ENCODE data around the gene MYH8. TPM values are rescaled to one million over a fixed set of nuclear protein-coding genes. Genes with fewer than 3 reads are reported as not detected.

MYH8 gene
- total and polyA plus RNA-seq, 2 experiments from 2014 or later, result not detected

DNA sequence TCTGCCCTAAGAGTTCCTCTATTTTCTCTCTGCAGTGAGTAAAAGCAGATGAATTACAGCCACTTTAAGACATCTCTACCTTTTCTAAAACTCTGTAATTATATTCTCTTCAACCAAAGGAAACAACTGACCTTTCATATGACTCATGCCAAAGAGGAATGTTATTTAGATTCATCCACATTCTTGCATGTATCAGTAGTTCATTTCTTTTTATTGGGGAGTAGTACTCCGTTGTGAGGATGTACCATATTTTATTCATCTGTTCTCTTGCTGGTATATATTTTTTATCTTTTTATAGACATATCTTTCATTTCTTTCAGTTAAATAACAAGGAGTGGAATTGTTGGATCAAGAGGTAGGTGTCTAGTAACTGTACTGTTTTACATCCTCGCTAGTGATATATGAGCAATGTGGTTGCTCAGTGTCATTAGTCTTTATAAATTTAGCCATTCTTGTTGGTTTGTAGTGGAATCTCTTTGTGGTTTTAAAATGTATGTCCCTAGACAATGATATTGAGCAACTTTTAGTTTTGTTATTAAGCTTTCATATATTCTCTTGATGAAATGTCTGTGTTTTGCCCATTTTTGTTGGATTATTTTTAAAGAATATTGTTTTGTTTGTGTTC is 7.8 kb upstream of the MYH8 start (continued):
- TF ChIP-seq, protein P1, sequence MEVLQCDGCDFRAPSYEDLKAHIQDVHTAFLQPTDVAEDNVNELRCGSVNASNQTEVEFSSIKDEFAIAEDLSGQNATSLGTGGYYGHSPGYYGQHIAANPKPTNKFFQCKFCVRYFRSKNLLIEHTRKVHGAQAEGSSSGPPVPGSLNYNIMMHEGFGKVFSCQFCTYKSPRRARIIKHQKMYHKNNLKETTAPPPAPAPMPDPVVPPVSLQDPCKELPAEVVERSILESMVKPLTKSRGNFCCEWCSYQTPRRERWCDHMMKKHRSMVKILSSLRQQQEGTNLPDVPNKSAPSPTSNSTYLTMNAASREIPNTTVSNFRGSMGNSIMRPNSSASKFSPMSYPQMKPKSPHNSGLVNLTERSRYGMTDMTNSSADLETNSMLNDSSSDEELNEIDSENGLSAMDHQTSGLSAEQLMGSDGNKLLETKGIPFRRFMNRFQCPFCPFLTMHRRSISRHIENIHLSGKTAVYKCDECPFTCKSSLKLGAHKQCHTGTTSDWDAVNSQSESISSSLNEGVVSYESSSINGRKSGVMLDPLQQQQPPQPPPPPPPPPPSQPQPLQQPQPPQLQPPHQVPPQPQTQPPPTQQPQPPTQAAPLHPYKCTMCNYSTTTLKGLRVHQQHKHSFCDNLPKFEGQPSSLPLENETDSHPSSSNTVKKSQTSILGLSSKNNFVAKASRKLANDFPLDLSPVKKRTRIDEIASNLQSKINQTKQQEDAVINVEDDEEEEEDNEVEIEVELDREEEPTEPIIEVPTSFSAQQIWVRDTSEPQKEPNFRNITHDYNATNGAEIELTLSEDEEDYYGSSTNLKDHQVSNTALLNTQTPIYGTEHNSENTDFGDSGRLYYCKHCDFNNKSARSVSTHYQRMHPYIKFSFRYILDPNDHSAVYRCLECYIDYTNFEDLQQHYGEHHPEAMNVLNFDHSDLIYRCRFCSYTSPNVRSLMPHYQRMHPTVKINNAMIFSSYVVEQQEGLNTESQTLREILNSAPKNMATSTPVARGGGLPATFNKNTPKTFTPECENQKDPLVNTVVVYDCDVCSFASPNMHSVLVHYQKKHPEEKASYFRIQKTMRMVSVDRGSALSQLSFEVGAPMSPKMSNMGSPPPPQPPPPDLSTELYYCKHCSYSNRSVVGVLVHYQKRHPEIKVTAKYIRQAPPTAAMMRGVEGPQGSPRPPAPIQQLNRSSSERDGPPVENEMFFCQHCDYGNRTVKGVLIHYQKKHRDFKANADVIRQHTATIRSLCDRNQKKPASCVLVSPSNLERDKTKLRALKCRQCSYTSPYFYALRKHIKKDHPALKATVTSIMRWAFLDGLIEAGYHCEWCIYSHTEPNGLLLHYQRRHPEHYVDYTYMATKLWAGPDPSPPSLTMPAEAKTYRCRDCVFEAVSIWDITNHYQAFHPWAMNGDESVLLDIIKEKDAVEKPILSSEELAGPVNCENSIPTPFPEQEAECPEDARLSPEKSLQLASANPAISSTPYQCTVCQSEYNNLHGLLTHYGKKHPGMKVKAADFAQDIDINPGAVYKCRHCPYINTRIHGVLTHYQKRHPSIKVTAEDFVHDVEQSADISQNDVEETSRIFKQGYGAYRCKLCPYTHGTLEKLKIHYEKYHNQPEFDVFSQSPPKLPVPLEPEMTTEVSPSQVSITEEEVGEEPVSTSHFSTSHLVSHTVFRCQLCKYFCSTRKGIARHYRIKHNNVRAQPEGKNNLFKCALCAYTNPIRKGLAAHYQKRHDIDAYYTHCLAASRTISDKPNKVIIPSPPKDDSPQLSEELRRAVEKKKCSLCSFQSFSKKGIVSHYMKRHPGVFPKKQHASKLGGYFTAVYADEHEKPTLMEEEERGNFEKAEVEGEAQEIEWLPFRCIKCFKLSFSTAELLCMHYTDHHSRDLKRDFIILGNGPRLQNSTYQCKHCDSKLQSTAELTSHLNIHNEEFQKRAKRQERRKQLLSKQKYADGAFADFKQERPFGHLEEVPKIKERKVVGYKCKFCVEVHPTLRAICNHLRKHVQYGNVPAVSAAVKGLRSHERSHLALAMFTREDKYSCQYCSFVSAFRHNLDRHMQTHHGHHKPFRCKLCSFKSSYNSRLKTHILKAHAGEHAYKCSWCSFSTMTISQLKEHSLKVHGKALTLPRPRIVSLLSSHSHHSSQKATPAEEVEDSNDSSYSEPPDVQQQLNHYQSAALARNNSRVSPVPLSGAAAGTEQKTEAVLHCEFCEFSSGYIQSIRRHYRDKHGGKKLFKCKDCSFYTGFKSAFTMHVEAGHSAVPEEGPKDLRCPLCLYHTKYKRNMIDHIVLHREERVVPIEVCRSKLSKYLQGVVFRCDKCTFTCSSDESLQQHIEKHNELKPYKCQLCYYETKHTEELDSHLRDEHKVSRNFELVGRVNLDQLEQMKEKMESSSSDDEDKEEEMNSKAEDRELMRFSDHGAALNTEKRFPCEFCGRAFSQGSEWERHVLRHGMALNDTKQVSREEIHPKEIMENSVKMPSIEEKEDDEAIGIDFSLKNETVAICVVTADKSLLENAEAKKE (CRISPR knock-in tag; IDR thresholded peaks at IDR 0.05), result no peak
- TF ChIP-seq CREB1 (CRISPR knock-in tag; IDR thresholded peaks at IDR 0.05; ENCODE audit: low read depth) (no peak), NANOG (IDR thresholded peaks at IDR 0.05; ENCODE audit: borderline replicate concordance) (no peak), EZH2 (IDR thresholded peaks at IDR 0.05; ENCODE audit: low read depth, unreplicated experiment) (no peak), ZNF331 (CRISPR knock-in tag; IDR thresholded peaks at IDR 0.05; ENCODE audit: low read depth) (no peak)

DNA sequence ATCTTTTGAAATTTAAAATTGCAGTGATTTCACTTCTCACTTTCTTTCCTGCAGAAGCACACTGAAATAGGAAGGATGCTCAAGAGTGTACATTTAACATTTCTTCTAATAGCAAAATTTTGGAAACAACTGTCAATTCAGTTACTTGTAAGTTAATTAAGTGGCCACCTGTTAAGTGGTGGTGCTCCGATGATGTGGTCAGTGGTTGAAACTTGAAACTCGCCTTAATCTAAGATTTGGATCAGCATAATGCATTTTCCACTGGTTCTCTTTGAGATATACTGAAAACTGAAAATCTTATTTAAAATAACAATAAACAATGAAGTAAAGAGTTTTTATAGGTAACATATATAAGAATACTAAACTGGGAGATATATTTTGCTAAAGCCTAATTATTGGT is 7.0 kb upstream of the MYH8 start:
- no peak overlapping the region for H3K4me3 ChIP-seq
- H3F3A ChIP-seq (replicated peaks; ENCODE audit: low read depth), result no peaks in the 10 kb centered on the region
- Mint-ChIP-seq H3K9me3 (no peaks in the 10 kb centered on the region), H3K27ac (no peak overlapping the region), H3K36me3 (ENCODE audit: low read depth) (no peaks in the 10 kb centered on the region), H3K27me3 (ENCODE audit: insufficient read depth, low read depth, poor library complexity) (no peaks in the 10 kb centered on the region), H3K4me3 (no peak overlapping the region), H3K4me1 (peaks cover 4% of the 10 kb centered on the region; the same call in 2 of the 3 replicates)
- H3K9me2 ChIP-seq (ENCODE audit: insufficient read depth), result no peaks in the 10 kb centered on the region
- no peaks in the 10 kb centered on the region for H3K36me3 ChIP-seq (ENCODE audit: insufficient read depth)
- H3K79me2 ChIP-seq (replicated peaks; ENCODE audit: insufficient read depth), result no peaks in the 10 kb centered on the region
- ATAC-seq (no peak), DNase-seq (ENCODE audit: low spot score) (no peak)
- H3K4me2 ChIP-seq, result no peak overlapping the region
- H3K27me3 ChIP-seq (ENCODE audit: insufficient read depth), result no peaks in the 10 kb centered on the region
- no peaks in the 10 kb centered on the region for H3K4me1 ChIP-seq (ENCODE audit: insufficient read depth)
- H4K20me1 ChIP-seq (replicated peaks; ENCODE audit: insufficient read depth), result no peaks in the 10 kb centered on the region
- H2AFZ ChIP-seq, result no peak overlapping the region
- H3K27ac ChIP-seq (ENCODE audit: low read depth), result no peak overlapping the region
- TF ChIP-seq, protein P2, sequence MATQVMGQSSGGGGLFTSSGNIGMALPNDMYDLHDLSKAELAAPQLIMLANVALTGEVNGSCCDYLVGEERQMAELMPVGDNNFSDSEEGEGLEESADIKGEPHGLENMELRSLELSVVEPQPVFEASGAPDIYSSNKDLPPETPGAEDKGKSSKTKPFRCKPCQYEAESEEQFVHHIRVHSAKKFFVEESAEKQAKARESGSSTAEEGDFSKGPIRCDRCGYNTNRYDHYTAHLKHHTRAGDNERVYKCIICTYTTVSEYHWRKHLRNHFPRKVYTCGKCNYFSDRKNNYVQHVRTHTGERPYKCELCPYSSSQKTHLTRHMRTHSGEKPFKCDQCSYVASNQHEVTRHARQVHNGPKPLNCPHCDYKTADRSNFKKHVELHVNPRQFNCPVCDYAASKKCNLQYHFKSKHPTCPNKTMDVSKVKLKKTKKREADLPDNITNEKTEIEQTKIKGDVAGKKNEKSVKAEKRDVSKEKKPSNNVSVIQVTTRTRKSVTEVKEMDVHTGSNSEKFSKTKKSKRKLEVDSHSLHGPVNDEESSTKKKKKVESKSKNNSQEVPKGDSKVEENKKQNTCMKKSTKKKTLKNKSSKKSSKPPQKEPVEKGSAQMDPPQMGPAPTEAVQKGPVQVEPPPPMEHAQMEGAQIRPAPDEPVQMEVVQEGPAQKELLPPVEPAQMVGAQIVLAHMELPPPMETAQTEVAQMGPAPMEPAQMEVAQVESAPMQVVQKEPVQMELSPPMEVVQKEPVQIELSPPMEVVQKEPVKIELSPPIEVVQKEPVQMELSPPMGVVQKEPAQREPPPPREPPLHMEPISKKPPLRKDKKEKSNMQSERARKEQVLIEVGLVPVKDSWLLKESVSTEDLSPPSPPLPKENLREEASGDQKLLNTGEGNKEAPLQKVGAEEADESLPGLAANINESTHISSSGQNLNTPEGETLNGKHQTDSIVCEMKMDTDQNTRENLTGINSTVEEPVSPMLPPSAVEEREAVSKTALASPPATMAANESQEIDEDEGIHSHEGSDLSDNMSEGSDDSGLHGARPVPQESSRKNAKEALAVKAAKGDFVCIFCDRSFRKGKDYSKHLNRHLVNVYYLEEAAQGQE (IDR thresholded peaks at IDR 0.05; ENCODE audit: unreplicated experiment), result no peak
- TF ChIP-seq POLR2AphosphoS5 (IDR thresholded peaks at IDR 0.05; ENCODE audit: low read depth) (no peak), STAT1 (IDR thresholded peaks at IDR 0.05; ENCODE audit: unreplicated experiment) (no peak), NANOG (IDR thresholded peaks at IDR 0.05; ENCODE audit: borderline replicate concordance) (no peak), EZH2 (IDR thresholded peaks at IDR 0.05; ENCODE audit: low read depth, unreplicated experiment) (no peak)
